Fibroblast of skin of back (primary cell): ENCODE results near the gene MAPKAPK2.

ENCODE experiments used
- DNase-seq: peaks from one replicate; pipeline ENCODE4 v3.0.0-alpha.2; 2013

Gene MAPKAPK2

GRCh38 chr1:206723462-206723804 is 38.7 kb downstream of the MAPKAPK2 start:
- DNase-seq, result no peak

GRCh38 chr1:206723805-206724472 is 39.2 kb downstream of the MAPKAPK2 start:
- peak; percentile 46 for DNase-seq

- peak; percentile 41 for DNase-seq
These were observed 40.6 kb downstream of the MAPKAPK2 start for GRCh38 chr1:206725109-206725963.

GRCh38 chr1:206727981-206728696 is 43.4 kb downstream of the MAPKAPK2 start:
- DNase-seq, result no peak

GRCh38 chr1:206728697-206728987 is 43.9 kb downstream of the MAPKAPK2 start:
- no peak for DNase-seq

- no peak for DNase-seq
These were observed 44.3 kb downstream of the MAPKAPK2 start for GRCh38 chr1:206729050-206729449.

- DNase-seq, result no peak
These were observed 44.8 kb downstream of the MAPKAPK2 start for GRCh38 chr1:206729507-206729906.

GRCh38 chr1:206732508-206732907 is 47.8 kb downstream of the MAPKAPK2 start:
- no peak for DNase-seq

- DNase-seq, result no peak
These were observed 48.3 kb downstream of the MAPKAPK2 start for GRCh38 chr1:206732992-206733391.

GRCh38 chr1:206734499-206735142 is 49.9 kb downstream of the MAPKAPK2 start:
- DNase-seq, result no peak

GRCh38 chr1:206735553-206736031 is 50.9 kb downstream of the MAPKAPK2 start:
- peak; percentile 47 for DNase-seq

GRCh38 chr1:206736878-206737728 is 52.4 kb downstream of the MAPKAPK2 start:
- no peak for DNase-seq

- no peak for DNase-seq
These were observed 53.1 kb downstream of the MAPKAPK2 start for GRCh38 chr1:206737729-206738201.

- no peak for DNase-seq
These were observed 54.0 kb downstream of the MAPKAPK2 start for GRCh38 chr1:206738370-206739366.

- no peak for DNase-seq
These were observed 54.8 kb downstream of the MAPKAPK2 start for GRCh38 chr1:206739411-206740076.

- no peak for DNase-seq
These were observed 56.5 kb downstream of the MAPKAPK2 start for GRCh38 chr1:206741142-206741701.

GRCh38 chr1:206742719-206743383 is 58.1 kb downstream of the MAPKAPK2 start:
- DNase-seq, result no peak

GRCh38 chr1:206744683-206745082 is 60.0 kb downstream of the MAPKAPK2 start:
- DNase-seq, result peak; percentile 43

- peak; percentile 30 for DNase-seq
These were observed 60.6 kb downstream of the MAPKAPK2 start for GRCh38 chr1:206745301-206745700.
